ENCODE data around the gene PARD6G. TPM values are rescaled to one million over a fixed set of nuclear protein-coding genes. Genes with fewer than 3 reads are reported as not detected.

The PARD6G gene
- total RNA-seq, 1 experiment from 2014 or later, result 13.0 TPM

GRCh38 chr18:80233201-80233835 is 14.0 kb downstream of the PARD6G start (continued):
- TF ChIP-seq ZNF281 (CRISPR knock-in tag; IDR thresholded peaks at IDR 0.05) (no peak), JUN (CRISPR knock-in tag; IDR thresholded peaks at IDR 0.05) (no peak)

- CTCF ChIA-PET, result interaction anchor here (0.6 to 1.7 kb wide), 2 partner anchors 32 to 60 kb away, joined by 4 to 6 read pairs; no protein-coding TSS in a partner anchor
- peaks cover 6% of the 10 kb centered on the region; the same call in 1 of the 2 replicates for H3K4me1 Mint-ChIP-seq
- peaks cover 2% of the 10 kb centered on the region; the same call in 1 of the 2 replicates for H3K27me3 Mint-ChIP-seq (ENCODE audit: low read depth)
- H3K27ac Mint-ChIP-seq, result no peak overlapping the region
- no peak overlapping the region for H3K4me3 Mint-ChIP-seq
- DNase-seq (ENCODE audit: low spot score), result no peak
- peaks cover 3% of the 10 kb centered on the region; the same call in 1 of the 2 replicates for H3K36me3 Mint-ChIP-seq
- POLR2A ChIA-PET, result interaction anchor here (0.5 kb wide), 1 partner anchor 325 kb away, joined by 4 read pairs; no protein-coding TSS in a partner anchor
- peaks cover 3% of the 10 kb centered on the region; the same call in 1 of the 2 replicates for H3K9me3 Mint-ChIP-seq
- ATAC-seq, result no peak
- no peak for TF ChIP-seq NFE2L1 (CRISPR knock-in tag; IDR thresholded peaks at IDR 0.05)
- no peak for TF ChIP-seq FOXP4 (CRISPR knock-in tag; IDR thresholded peaks at IDR 0.05)
- no peak for TF ChIP-seq GRHL2 (CRISPR knock-in tag; IDR thresholded peaks at IDR 0.05; ENCODE audit: insufficient replicate concordance, severe bottlenecking)
- no peak for TF ChIP-seq MLX (CRISPR knock-in tag; IDR thresholded peaks at IDR 0.05)
- no peak for TF ChIP-seq ARID4B (CRISPR knock-in tag; IDR thresholded peaks at IDR 0.05; ENCODE audit: borderline replicate concordance)
- TF ChIP-seq NR2C2 (CRISPR knock-in tag; IDR thresholded peaks at IDR 0.05), result no peak
- TF ChIP-seq IRF2 (CRISPR knock-in tag; IDR thresholded peaks at IDR 0.05; ENCODE audit: borderline replicate concordance, low read depth), result no peak
- no peak for TF ChIP-seq E2F1 (CRISPR knock-in tag; IDR thresholded peaks at IDR 0.05)
- no peak for TF ChIP-seq ZBTB21 (CRISPR knock-in tag; IDR thresholded peaks at IDR 0.05; ENCODE audit: borderline replicate concordance)
- no peak for TF ChIP-seq CDX4 (CRISPR knock-in tag; IDR thresholded peaks at IDR 0.05; ENCODE audit: borderline replicate concordance)
- no peak for TF ChIP-seq JUN (CRISPR knock-in tag; IDR thresholded peaks at IDR 0.05)
- TF ChIP-seq CTCF (IDR thresholded peaks at IDR 0.05), result no peak
- no peak for TF ChIP-seq ESRRA (CRISPR knock-in tag; IDR thresholded peaks at IDR 0.05; ENCODE audit: borderline replicate concordance)
- no peak for TF ChIP-seq OVOL2 (CRISPR knock-in tag; IDR thresholded peaks at IDR 0.05; ENCODE audit: borderline replicate concordance)
- no peak for TF ChIP-seq AFF4 (CRISPR knock-in tag; IDR thresholded peaks at IDR 0.05; ENCODE audit: borderline replicate concordance)
Measured at GRCh38 chr18:80232710-80233109, 14.6 kb downstream of the PARD6G start.
